GM13976 (cell line): ENCODE data around the gene CYP11A1.

Experiments
- DNase-seq: peaks from one replicate; pipeline ENCODE4 v3.0.0; 2012; ENCODE audit warnings: low spot score
- CTCF ChIP-seq: IDR thresholded peaks from 2 replicates; pipeline ENCODE4 v1.5.1; 2012; ENCODE audit warnings: borderline replicate concordance, mild to moderate bottlenecking; ENCODE audit not compliant: insufficient read depth; ENCODE audit errors: extremely low read depth, missing control alignments, control extremely low read depth
- in situ Hi-C: fragments of 300-500 bp; cut with MboI; formaldehyde crosslinking; loops from one replicate; pipeline ENCODE4 v1.12.0; 2022; ENCODE audit warnings: low sequenced_read_pairs, mixed read lengths, inconsistent platforms; ENCODE audit not compliant: unreplicated experiment

Gene CYP11A1

GRCh38 chr15:74412159-74412558, 44.7 kb upstream of the CYP11A1 start:
- in situ Hi-C loops: no loop called here

GRCh38 chr15:74411686-74412085, 44.2 kb upstream of the CYP11A1 start:
- in situ Hi-C loops: no loop called here
- no peak for DNase-seq
- TF ChIP-seq CTCF: no peak

More at GRCh38 chr15:74412159-74412558, 44.7 kb upstream of the CYP11A1 start:
- TF ChIP-seq CTCF: no peak
- no peak for DNase-seq

DNA sequence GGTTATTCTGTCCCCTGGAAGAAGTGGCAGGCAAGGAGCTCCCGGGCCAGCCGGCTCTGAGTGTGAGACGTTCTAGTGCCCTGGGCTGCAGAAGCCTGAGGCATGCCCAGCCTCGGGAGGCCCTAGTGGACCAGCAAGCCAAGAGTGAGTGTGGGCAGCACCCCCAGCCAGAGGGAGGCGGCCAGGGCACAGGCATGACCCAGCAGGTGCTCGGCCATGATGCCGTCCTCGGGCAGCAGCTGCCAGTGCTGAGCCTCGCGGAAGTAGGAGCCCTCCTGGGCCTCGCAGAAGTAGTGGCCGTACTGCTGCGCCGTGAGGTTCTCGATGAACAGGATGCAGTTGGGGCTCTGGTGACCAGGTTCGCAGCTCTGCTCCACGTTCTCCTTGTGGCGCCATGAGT, 43.1 kb upstream of the CYP11A1 start:
- no peak for DNase-seq
- no peak for TF ChIP-seq CTCF

DNA sequence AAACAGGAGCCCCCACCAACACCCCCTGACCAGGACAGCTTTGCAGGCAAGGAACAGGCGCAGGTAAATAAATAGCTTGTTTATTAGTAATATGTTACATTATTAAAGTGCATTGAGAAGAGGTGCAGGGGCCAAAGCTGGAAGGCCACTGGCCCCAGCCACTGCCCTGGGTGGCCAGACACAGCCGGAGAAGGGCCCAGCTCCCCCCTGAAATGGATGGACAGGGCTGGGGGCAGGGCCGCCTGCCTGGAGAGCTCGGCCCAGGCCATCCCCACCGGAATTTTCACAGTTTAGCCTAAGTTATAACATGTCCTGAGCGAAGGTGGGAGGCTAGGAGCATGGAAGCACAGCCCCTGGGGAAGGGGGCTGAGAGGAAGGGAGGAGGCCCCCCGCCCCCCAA, 41.8 kb upstream of the CYP11A1 start:
- DNase-seq: no peak
- TF ChIP-seq CTCF: no peak
- in situ Hi-C loops: no loop called here

More for the DNA sequence above, 43.1 kb upstream of the CYP11A1 start:
- in situ Hi-C loops: no loop called here

GRCh38 chr15:74408815-74409214, 41.4 kb upstream of the CYP11A1 start:
- TF ChIP-seq CTCF: no peak
- in situ Hi-C loops: no loop called here
- DNase-seq: no peak

GRCh38 chr15:74408385-74408784, 40.9 kb upstream of the CYP11A1 start:
- TF ChIP-seq CTCF: no peak
- DNase-seq: no peak
- in situ Hi-C loops: no loop called here
